Measurements from ENCODE around the gene ALDH9A1.
"Not testable (repeated sequence)": the region's sequence is repeated elsewhere in the genome, so short reads cannot be mapped to it uniquely, and the experiment has no call there.

ALDH9A1 gene

GRCh38 chr1:165697881-165698760 lies at the start of gene ALDH9A1:
TSS of gene ALDH9A1 (minus strand) at chr1:165698562. CDS start at chr1:165698558, 4 bp downstream.
- TF ChIP-seq POLR2A (IDR thresholded peaks at IDR 0.05; ENCODE audit: low read depth, low read length) = peak; percentile 86
- DNase-seq (ENCODE audit: insufficient read length, low spot score) (peak; percentile 84), FAIRE-seq (peak; percentile 50)

- FAIRE-seq (no peak), DNase-seq (ENCODE audit: insufficient read length, low spot score) (no peak)
- no peak for TF ChIP-seq POLR2A (IDR thresholded peaks at IDR 0.05; ENCODE audit: low read depth, low read length)
Observed at GRCh38 chr1:165747632-165748447, 49.5 kb upstream of the ALDH9A1 start.

DNA sequence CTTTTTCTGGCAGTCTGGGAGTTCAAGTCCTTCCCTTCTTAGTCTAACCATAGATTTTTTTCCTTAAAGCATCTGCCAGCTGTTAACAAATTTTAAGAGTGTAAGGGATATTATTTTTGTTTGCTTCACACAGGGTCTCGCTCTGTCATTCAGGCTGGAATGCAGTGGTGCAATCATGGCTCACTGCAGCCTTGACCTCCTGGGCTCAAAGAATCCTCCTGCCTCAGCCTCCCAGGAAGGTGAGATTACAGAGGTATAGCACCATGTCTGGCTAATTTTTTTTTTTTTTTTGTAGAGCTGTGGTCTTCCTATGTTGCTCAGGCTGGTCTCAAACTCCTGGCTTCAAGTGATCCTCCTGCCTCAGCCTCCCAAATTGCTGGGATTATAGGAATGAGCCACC lies 46.6 kb upstream of the ALDH9A1 start:
- not testable (repeated sequence) for FAIRE-seq; DNase-seq (ENCODE audit: insufficient read length, low spot score)

GRCh38 chr1:165742194-165742593 lies 43.8 kb upstream of the ALDH9A1 start:
- FAIRE-seq = no peak

DNA sequence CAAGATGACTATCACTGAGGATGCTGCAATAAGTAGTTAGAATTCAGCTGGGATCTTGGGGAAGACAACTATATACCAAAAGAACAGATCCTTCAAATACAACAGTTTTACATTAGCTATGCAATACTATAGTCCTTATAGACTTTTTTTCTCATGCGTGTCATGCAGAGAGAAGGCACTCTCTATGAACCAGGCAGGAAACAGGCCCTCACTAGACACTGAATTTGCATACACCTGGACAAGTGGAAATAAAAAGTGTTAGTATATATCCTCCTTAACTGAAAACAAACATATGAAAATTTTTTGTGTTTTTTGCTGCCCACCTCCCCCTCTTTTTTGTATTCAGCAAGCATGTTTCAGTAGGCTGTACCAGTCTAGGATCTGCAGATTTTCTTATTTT lies 40.4 kb upstream of the ALDH9A1 start:
- FAIRE-seq (no peak), DNase-seq (ENCODE audit: insufficient read length, low spot score) (no peak)
- TF ChIP-seq POLR2A (IDR thresholded peaks at IDR 0.05; ENCODE audit: low read depth, low read length) = no peak

More at GRCh38 chr1:165742194-165742593, 43.8 kb upstream of the ALDH9A1 start:
- no peak for TF ChIP-seq POLR2A (IDR thresholded peaks at IDR 0.05; ENCODE audit: low read depth, low read length)
- DNase-seq (ENCODE audit: insufficient read length, low spot score) = no peak

GRCh38 chr1:165737196-165737595 lies 38.8 kb upstream of the ALDH9A1 start:
- TF ChIP-seq POLR2A (IDR thresholded peaks at IDR 0.05; ENCODE audit: low read depth, low read length) = no peak
- DNase-seq (ENCODE audit: insufficient read length, low spot score) (no peak), FAIRE-seq (no peak)

DNA sequence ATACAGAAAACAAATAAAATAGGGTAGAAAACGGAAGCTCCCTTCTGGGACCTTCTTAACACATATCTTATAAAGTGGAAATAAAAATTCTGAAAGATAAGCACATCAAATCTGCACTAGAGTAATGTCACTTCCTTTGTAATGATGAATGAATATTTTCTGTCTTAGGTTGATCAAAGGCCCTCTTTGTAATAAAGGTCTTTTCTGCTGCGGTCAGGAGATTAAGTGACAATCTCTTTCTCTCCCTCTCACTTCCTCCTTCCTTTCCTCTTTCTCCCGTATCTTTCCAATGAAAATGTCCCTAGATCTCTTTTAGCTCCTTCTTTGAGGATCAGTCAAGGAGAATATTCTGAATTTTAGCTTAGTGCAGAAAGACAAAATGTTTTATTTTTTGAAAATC lies 36.5 kb upstream of the ALDH9A1 start:
- no peak for TF ChIP-seq POLR2A (IDR thresholded peaks at IDR 0.05; ENCODE audit: low read depth, low read length)
- FAIRE-seq (no peak), DNase-seq (ENCODE audit: insufficient read length, low spot score) (no peak)

GRCh38 chr1:165726841-165727240 lies 28.5 kb upstream of the ALDH9A1 start:
- DNase-seq (ENCODE audit: insufficient read length, low spot score) = no peak
- no peak for FAIRE-seq
- no peak for TF ChIP-seq POLR2A (IDR thresholded peaks at IDR 0.05; ENCODE audit: low read depth, low read length)

- no peak for TF ChIP-seq POLR2A (IDR thresholded peaks at IDR 0.05; ENCODE audit: low read depth, low read length)
- FAIRE-seq (no peak), DNase-seq (ENCODE audit: insufficient read length, low spot score) (no peak)
Observed at GRCh38 chr1:165726169-165726568, 27.8 kb upstream of the ALDH9A1 start.

- FAIRE-seq (peak; percentile 81), DNase-seq (ENCODE audit: insufficient read length, low spot score) (peak; percentile 31)
- TF ChIP-seq POLR2A (IDR thresholded peaks at IDR 0.05; ENCODE audit: low read depth, low read length) = no peak
Observed at GRCh38 chr1:165717918-165718515, 19.7 kb upstream of the ALDH9A1 start.

GRCh38 chr1:165716265-165717051 lies 18.1 kb upstream of the ALDH9A1 start:
- FAIRE-seq; DNase-seq (ENCODE audit: insufficient read length, low spot score): not testable (repeated sequence)

GRCh38 chr1:165712764-165713163 lies 14.4 kb upstream of the ALDH9A1 start:
- TF ChIP-seq POLR2A (IDR thresholded peaks at IDR 0.05; ENCODE audit: low read depth, low read length) = no peak
- DNase-seq (ENCODE audit: insufficient read length, low spot score) (no peak), FAIRE-seq (no peak)

DNA sequence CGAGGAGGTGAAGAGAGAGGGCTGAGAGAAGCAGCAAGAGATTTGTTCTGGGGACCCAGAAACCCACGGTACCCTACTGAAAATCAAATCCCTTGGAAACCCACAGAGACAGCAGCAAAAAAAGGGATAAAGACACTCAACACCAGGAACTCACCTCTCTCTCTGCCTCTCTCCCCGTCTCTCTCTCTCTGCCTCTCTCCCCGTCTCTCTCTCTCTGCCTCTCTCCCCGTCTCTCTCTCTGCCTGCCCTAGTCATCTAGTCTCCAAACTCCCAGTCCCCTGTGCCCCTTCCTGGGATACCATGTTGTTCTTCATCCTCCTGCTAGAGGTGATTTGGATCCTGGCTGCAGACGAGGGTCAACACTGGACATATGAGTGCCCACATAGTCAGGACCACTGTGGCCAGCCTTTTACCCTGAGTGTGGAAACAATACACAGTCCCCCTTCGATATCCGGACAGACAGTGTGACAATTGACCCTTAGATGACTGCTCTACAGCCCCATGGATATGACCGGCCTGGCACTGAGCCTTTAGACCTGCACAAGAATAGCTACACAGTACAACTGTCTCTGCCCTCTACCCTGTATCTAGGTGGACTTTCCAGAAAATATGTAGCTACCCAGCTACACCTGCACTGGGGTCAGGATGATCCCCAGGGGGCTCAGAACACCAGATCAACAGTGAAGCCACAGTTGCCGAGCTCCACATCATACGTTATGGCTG lies 9.8 kb upstream of the ALDH9A1 start:
- no peak for TF ChIP-seq POLR2A (IDR thresholded peaks at IDR 0.05; ENCODE audit: low read depth, low read length)
- DNase-seq (ENCODE audit: insufficient read length, low spot score) (no peak), FAIRE-seq (no peak)

All from H54 (cell line).